Calu3 (cell line): Measurements from ENCODE around the gene RNF212B. TPM values are rescaled to one million over a fixed set of nuclear protein-coding genes. Genes with fewer than 3 reads are reported as not detected.

Source experiments
- BruUV-seq: library from RNA; stranded (reverse); fragments of 400-500 nt; replicated peaks from 2 replicates; lab custom pipeline; 2021; lab: Mats Ljungman, UMichigan
- CTCF ChIA-PET: fragments of 300-600 bp; sonication (Branson Sonifier 250); formaldehyde crosslinking; loops from one replicate; lab custom pipeline; 2022; ENCODE audit warnings: antibody characterized with exemption; lab: Charles Lee
- DNase-seq: peaks from one replicate; pipeline ENCODE4 v3.0.0; 2022
- H3K27ac Mint-ChIP-seq: one replicate; pipeline ENCODE4 v1.8.0; 2022; ENCODE audit warnings: mixed read lengths; ENCODE audit not compliant: unreplicated experiment
- H3K27me3 Mint-ChIP-seq: one replicate; pipeline ENCODE4 v1.8.0; 2022; ENCODE audit warnings: mixed read lengths; ENCODE audit not compliant: unreplicated experiment
- H3K36me3 Mint-ChIP-seq: one replicate; pipeline ENCODE4 v1.8.0; 2022; ENCODE audit warnings: mild to moderate bottlenecking, moderate library complexity, mixed read lengths; ENCODE audit not compliant: insufficient read depth, unreplicated experiment
- H3K4me1 Mint-ChIP-seq: one replicate; pipeline ENCODE4 v1.8.0; 2022; ENCODE audit warnings: mild to moderate bottlenecking, low read depth, mixed read lengths; ENCODE audit not compliant: unreplicated experiment
- H3K4me3 Mint-ChIP-seq: one replicate; pipeline ENCODE4 v1.8.0; 2022; ENCODE audit warnings: mild to moderate bottlenecking, low read depth, moderate library complexity, mixed read lengths; ENCODE audit not compliant: unreplicated experiment
- H3K9me3 Mint-ChIP-seq: one replicate; pipeline ENCODE4 v1.8.0; 2022; ENCODE audit warnings: low read depth, mixed read lengths; ENCODE audit not compliant: unreplicated experiment
- intact Hi-C: fragments of 100-400 bp; cut with micrococcal nuclease; formaldehyde crosslinking; loops from one replicate; pipeline ENCODE4 v1.10.0; 2022; ENCODE audit not compliant: unreplicated experiment
- total RNA-seq: library from RNA; stranded (reverse); gene quantifications from 2 replicates; pipeline ENCODE4 v1.2.3, GENCODE V29; 2022
- TF ChIP-seq, protein P1 (sequence below): fragments of 200-600 bp; IDR thresholded peaks from one replicate; pipeline ENCODE4 v1.8.0; 2022; ENCODE audit warnings: antibody characterized with exemption; ENCODE audit not compliant: unreplicated experiment

RNF212B gene
- total RNA-seq, 1 experiment from 2014 or later, result not detected

DNA sequence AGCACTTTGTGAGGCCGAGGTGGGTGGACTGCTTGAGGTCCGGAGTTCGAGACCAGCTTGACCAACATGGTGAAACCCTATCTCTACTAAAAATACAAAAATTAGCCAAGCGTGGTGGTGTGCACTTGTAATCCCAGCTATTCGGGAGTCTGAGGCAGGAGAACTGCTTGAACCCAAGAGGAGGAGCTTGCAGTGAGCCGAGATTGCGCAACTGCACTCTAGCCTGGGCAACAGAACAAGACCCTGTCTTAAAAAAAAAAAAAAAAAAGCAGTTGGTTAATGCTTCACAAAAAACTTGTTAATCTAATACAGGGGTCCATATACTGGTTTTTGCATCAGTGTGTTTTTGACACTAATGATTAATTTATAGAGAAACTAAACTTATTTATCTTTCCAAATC is 35.7 kb upstream of the RNF212B start:
- CTCF ChIA-PET, result no interaction called here
- intact Hi-C loops, result no loop called here
- Mint-ChIP-seq H3K27me3 (peaks cover 4% of the 10 kb centered on the region), H3K4me1 (no peaks in the 10 kb centered on the region), H3K9me3 (no peaks in the 10 kb centered on the region), H3K27ac (no peak overlapping the region), H3K36me3 (no peaks in the 10 kb centered on the region), H3K4me3 (no peak overlapping the region)
- BruUV-seq, result no TSS peak
- no peak for DNase-seq
- TF ChIP-seq, protein P1, sequence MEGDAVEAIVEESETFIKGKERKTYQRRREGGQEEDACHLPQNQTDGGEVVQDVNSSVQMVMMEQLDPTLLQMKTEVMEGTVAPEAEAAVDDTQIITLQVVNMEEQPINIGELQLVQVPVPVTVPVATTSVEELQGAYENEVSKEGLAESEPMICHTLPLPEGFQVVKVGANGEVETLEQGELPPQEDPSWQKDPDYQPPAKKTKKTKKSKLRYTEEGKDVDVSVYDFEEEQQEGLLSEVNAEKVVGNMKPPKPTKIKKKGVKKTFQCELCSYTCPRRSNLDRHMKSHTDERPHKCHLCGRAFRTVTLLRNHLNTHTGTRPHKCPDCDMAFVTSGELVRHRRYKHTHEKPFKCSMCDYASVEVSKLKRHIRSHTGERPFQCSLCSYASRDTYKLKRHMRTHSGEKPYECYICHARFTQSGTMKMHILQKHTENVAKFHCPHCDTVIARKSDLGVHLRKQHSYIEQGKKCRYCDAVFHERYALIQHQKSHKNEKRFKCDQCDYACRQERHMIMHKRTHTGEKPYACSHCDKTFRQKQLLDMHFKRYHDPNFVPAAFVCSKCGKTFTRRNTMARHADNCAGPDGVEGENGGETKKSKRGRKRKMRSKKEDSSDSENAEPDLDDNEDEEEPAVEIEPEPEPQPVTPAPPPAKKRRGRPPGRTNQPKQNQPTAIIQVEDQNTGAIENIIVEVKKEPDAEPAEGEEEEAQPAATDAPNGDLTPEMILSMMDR, result no peak

DNA sequence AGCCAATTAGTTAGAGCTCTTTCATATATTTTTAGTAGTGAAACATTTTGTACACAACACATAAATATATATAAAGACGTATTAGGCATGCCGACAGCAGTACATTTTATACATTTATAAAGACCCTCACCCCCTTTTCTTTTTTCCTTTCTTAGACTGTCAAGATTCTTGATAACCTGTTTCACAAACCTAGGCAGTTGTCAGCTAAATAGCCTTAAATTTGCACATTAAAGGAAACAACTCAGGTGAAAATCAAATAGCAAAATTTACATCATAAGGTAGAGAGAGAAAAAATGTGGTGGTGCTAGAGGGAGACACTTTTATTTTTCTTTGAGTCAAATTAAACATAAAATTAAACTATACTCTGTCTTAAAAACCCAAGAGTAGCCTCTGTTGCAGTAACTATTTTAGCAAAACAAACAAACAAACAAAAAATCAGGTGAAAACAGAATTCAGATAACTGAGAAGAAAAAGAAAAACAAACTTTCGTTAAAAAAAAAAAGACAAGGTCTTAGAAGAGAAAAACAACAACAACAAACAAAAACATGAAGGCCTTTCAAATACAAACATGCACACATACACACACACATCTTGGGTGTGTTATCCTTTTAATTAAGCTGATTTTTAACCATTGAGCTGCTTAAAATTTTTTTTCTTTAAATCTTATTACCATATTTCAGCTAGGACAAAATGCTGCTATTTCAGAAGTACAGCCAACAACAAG is 31.2 kb upstream of the RNF212B start:
- BruUV-seq, result no TSS peak
- no peak for DNase-seq
- Mint-ChIP-seq H3K4me1 (no peaks in the 10 kb centered on the region), H3K27ac (no peak overlapping the region), H3K4me3 (no peak overlapping the region), H3K27me3 (peaks cover 18% of the 10 kb centered on the region), H3K9me3 (no peaks in the 10 kb centered on the region), H3K36me3 (no peaks in the 10 kb centered on the region)
- CTCF ChIA-PET, result no interaction called here
- intact Hi-C loops, result no loop called here
- TF ChIP-seq, protein P1, result no peak

DNA sequence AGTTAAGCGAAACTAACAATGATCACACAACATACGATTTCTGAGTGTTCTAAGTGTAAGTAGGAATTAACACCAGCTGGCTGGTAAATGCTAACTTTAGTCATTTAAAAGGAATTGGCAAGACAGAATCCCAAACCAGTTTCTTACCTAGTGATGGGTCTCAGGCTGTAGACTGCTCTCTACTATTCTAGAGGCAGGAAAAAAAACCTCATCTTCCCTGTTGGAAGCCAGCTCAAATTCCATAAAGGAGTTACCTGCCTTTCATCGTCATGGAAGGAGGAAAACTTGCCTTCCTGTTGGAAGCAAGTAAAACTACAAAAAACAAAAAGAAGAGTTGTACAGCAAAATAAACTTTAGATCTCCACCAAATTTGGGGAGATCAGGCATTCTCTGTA is 30.6 kb upstream of the RNF212B start:
- H3K36me3 Mint-ChIP-seq, result no peaks in the 10 kb centered on the region
- BruUV-seq, result no TSS peak
- intact Hi-C loops, result no loop called here

DNA sequence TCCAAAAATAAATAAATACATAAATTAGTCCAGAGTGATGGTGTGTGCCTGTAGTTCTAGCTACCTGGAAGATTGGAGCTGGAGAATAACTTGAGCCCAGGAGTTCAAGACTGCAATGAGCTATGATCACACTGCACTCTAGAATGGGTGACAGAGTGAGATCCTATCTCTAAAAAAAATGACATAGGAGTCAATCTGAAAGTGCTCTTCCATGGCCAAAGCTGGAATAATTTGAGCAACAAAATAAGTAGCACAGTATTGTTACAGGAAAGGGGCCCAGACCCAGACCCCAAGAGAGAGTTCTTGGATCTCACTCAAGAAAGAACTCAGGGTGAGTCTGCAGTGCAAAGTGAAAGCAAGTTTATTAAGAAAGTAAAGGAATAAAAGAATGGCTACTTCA is 29.4 kb upstream of the RNF212B start:
- intact Hi-C loops, result no loop called here
- peaks cover 18% of the 10 kb centered on the region for H3K27me3 Mint-ChIP-seq
- BruUV-seq, result no TSS peak

More for the DNA sequence above, 30.6 kb upstream of the RNF212B start:
- CTCF ChIA-PET, result no interaction called here
- no peak for DNase-seq
- Mint-ChIP-seq H3K4me1 (no peaks in the 10 kb centered on the region), H3K27ac (no peak overlapping the region), H3K27me3 (peaks cover 18% of the 10 kb centered on the region), H3K9me3 (no peaks in the 10 kb centered on the region), H3K4me3 (no peak overlapping the region)
- TF ChIP-seq, protein P1, result no peak

More for the DNA sequence above, 29.4 kb upstream of the RNF212B start:
- CTCF ChIA-PET, result interaction anchor here (0.8 kb wide), 1 partner anchor 13 kb away, joined by 3 read pairs; no protein-coding TSS in a partner anchor
- Mint-ChIP-seq H3K4me1 (no peaks in the 10 kb centered on the region), H3K9me3 (no peaks in the 10 kb centered on the region), H3K4me3 (no peak overlapping the region), H3K27ac (no peak overlapping the region), H3K36me3 (no peaks in the 10 kb centered on the region)
- TF ChIP-seq, protein P1, result no peak
- DNase-seq, result no peak
